MCF 10A (cell line): Measurements from ENCODE around the gene KIF21A. TPM values are rescaled to one million over a fixed set of nuclear protein-coding genes. Genes with fewer than 3 reads are reported as not detected.

Source experiments
- BruUV-seq: library from RNA; stranded (reverse); fragments of 400-500 nt; replicated peaks from 2 replicates; lab custom pipeline; 2021; lab: Mats Ljungman, UMichigan
- CTCF ChIA-PET: fragments of 300-600 bp; sonication (Branson Sonifier 250); formaldehyde crosslinking; extraction: SDS; loops from one replicate; lab custom pipeline; 2021; ENCODE audit warnings: antibody characterized with exemption, inconsistent platforms; lab: Yijun Ruan, JAX
- POLR2A ChIA-PET: fragments of 300-600, 350-650 bp; sonication (Branson Sonifier 250); formaldehyde crosslinking; extraction: SDS; loops from one replicate; lab custom pipeline; 2020; ENCODE audit warnings: antibody characterized with exemption, inconsistent platforms; lab: Yijun Ruan, JAX
- DNase-seq: peaks from one replicate; pipeline ENCODE4 v3.0.0-alpha.2; 2018; ENCODE audit not compliant: unreplicated experiment
- H3K27ac Mint-ChIP-seq: one replicate; pipeline ENCODE4 v1.8.0; 2022; ENCODE audit warnings: mild to moderate bottlenecking, low read depth, mixed read lengths; ENCODE audit not compliant: unreplicated experiment
- H3K27me3 Mint-ChIP-seq: one replicate; pipeline ENCODE4 v1.8.0; 2022; ENCODE audit warnings: mixed read lengths; ENCODE audit not compliant: insufficient read depth, unreplicated experiment
- H3K36me3 Mint-ChIP-seq: one replicate; pipeline ENCODE4 v1.8.0; 2022; ENCODE audit warnings: mild to moderate bottlenecking, moderate library complexity, mixed read lengths; ENCODE audit not compliant: insufficient read depth, unreplicated experiment
- H3K4me1 Mint-ChIP-seq: one replicate; pipeline ENCODE4 v1.8.0; 2022; ENCODE audit warnings: mixed read lengths; ENCODE audit not compliant: insufficient read depth, unreplicated experiment
- H3K4me3 Mint-ChIP-seq: one replicate; pipeline ENCODE4 v1.8.0; 2022; ENCODE audit warnings: mild to moderate bottlenecking, moderate library complexity, mixed read lengths; ENCODE audit not compliant: unreplicated experiment
- H3K9me3 Mint-ChIP-seq: one replicate; pipeline ENCODE4 v1.8.0; 2022; ENCODE audit warnings: mixed read lengths; ENCODE audit not compliant: unreplicated experiment
- CTCF ChIP-seq: fragments of 200-600 bp; IDR thresholded peaks from one replicate; pipeline ENCODE4 v1.8.0; 2022; ENCODE audit warnings: antibody characterized with exemption, mild to moderate bottlenecking; ENCODE audit not compliant: unreplicated experiment
- intact Hi-C: fragments of 100-400 bp; cut with micrococcal nuclease; formaldehyde crosslinking; loops from 2 replicates; pipeline ENCODE4 v1.14.1; 2022
- total RNA-seq: library from RNA; stranded (reverse); gene quantifications from 2 replicates; pipeline ENCODE4 v1.2.3, GENCODE V29; 2022

KIF21A gene
- total RNA-seq, 1 experiment from 2014 or later, result 53.8 TPM

- Mint-ChIP-seq H3K27ac (peak overlapping the region; percentile 21), H3K4me1 (peaks cover 17% of the 10 kb centered on the region), H3K27me3 (no peaks in the 10 kb centered on the region), H3K9me3 (no peaks in the 10 kb centered on the region), H3K36me3 (peaks cover 5% of the 10 kb centered on the region), H3K4me3 (peak overlapping the region; percentile 34)
- POLR2A ChIA-PET, result interaction anchor here (0.9 to 3.4 kb wide), 7 partner anchors 9 to 178 kb away, joined by 3 to 34 read pairs (median 6); partner anchors contain the start of gene KIF21A
- CTCF ChIA-PET, result interaction anchor here (0.7 to 0.9 kb wide), 3 partner anchors 12 to 159 kb away, joined by 3 to 4 read pairs (median 3); no protein-coding TSS in a partner anchor
- peak; percentile 93 for DNase-seq
- intact Hi-C loops, result loop anchor here (1.0 to 5.0 kb wide), 2 partner anchors 17 to 59 kb away; partner anchors contain the start of gene KIF21A
- TF ChIP-seq CTCF, result no peak
- BruUV-seq, result no TSS peak
Measured at GRCh38 chr12:39426636-39427240, 16.2 kb downstream of the KIF21A start.

- ChIA-PET CTCF (interaction anchor here (0.6 to 0.9 kb wide), 3 partner anchors 12 to 119 kb away, joined by 3 to 4 read pairs (median 3); no protein-coding TSS in a partner anchor), POLR2A (interaction anchor here (0.6 kb wide), 1 partner anchor 200 kb away, joined by 3 read pairs; no protein-coding TSS in a partner anchor)
- no peaks in the 10 kb centered on the region for H3K27me3 Mint-ChIP-seq
- peaks cover 9% of the 10 kb centered on the region for H3K9me3 Mint-ChIP-seq
- no TSS peak for BruUV-seq
- TF ChIP-seq CTCF, result no peak
- DNase-seq, result peak; percentile 22
- intact Hi-C loops, result no loop called here
- H3K27ac Mint-ChIP-seq, result peak overlapping the region; percentile 66
- H3K4me3 Mint-ChIP-seq, result no peak overlapping the region
- peaks cover 19% of the 10 kb centered on the region for H3K4me1 Mint-ChIP-seq
- peaks cover 17% of the 10 kb centered on the region for H3K36me3 Mint-ChIP-seq
Measured at GRCh38 chr12:39420043-39420442, 22.9 kb downstream of the KIF21A start.

- ChIA-PET POLR2A (interaction anchor here (0.6 kb wide), 1 partner anchor 201 kb away, joined by 3 read pairs; no protein-coding TSS in a partner anchor), CTCF (interaction anchor here (0.6 kb wide), 1 partner anchor 1239 kb away, joined by 3 read pairs; no protein-coding TSS in a partner anchor)
- TF ChIP-seq CTCF, result no peak
- DNase-seq, result no peak
- Mint-ChIP-seq H3K27me3 (no peaks in the 10 kb centered on the region), H3K4me1 (peaks cover 19% of the 10 kb centered on the region), H3K36me3 (peaks cover 17% of the 10 kb centered on the region), H3K9me3 (peaks cover 9% of the 10 kb centered on the region), H3K4me3 (no peak overlapping the region), H3K27ac (no peak overlapping the region)
- no TSS peak for BruUV-seq
- intact Hi-C loops, result no loop called here
Measured at GRCh38 chr12:39419471-39419870, 23.4 kb downstream of the KIF21A start.

GRCh38 chr12:39417916-39418315 is 25.0 kb downstream of the KIF21A start:
- H3K4me3 Mint-ChIP-seq, result no peak overlapping the region
- no peak overlapping the region for H3K27ac Mint-ChIP-seq
- intact Hi-C loops, result no loop called here
- ChIA-PET CTCF (no interaction called here), POLR2A (interaction anchor here (1.0 to 1.1 kb wide), 2 partner anchors 9 kb away, joined by 3 read pairs; no protein-coding TSS in a partner anchor)
- BruUV-seq, result no TSS peak
- TF ChIP-seq CTCF, result no peak
- DNase-seq, result peak; percentile 50
- H3K36me3 Mint-ChIP-seq, result peaks cover 17% of the 10 kb centered on the region
- no peaks in the 10 kb centered on the region for H3K27me3 Mint-ChIP-seq
- peaks cover 25% of the 10 kb centered on the region for H3K4me1 Mint-ChIP-seq
- peaks cover 9% of the 10 kb centered on the region for H3K9me3 Mint-ChIP-seq
